Effector memory CD8-positive, alpha-beta T cell (primary cell): Measurements from ENCODE around the gene RNF207.

ENCODE experiments used
- ATAC-seq: fragments of 150-1000 bp; cut with Tn5 transposase; replicated peaks from 2 replicates; pipeline ENCODE4 v1.10.0; 2021; ENCODE audit warnings: mild to moderate bottlenecking, moderate library complexity
- DNase-seq, 3 experiments: peaks; one replicate each; pipeline ENCODE4 v3.0.0; 2021
- H3K27ac Mint-ChIP-seq, 2 donors: one replicate each; pipeline ENCODE4 v1.8.0; 2022; ENCODE audit warnings: mild to moderate bottlenecking in 2 of 2, mixed read lengths in 2 of 2, moderate library complexity in 2 of 2
- H3K27me3 Mint-ChIP-seq, 2 donors: one replicate each; pipeline ENCODE4 v1.8.0; 2022; ENCODE audit warnings: mixed read lengths in 2 of 2
- H3K36me3 Mint-ChIP-seq: one replicate; pipeline ENCODE4 v1.8.0; 2022; ENCODE audit warnings: mild to moderate bottlenecking, moderate library complexity, mixed read lengths; ENCODE audit not compliant: insufficient read depth
- H3K4me1 Mint-ChIP-seq, 2 donors: one replicate each; pipeline ENCODE4 v1.8.0; 2022; ENCODE audit warnings: low read depth in 2 of 2, mixed read lengths in 2 of 2
- H3K4me3 Mint-ChIP-seq, 2 donors: one replicate each; pipeline ENCODE4 v1.8.0; 2022; ENCODE audit warnings: mild to moderate bottlenecking in 2 of 2, mixed read lengths in 2 of 2, moderate library complexity in 2 of 2
- H3K9me3 Mint-ChIP-seq, 2 donors: one replicate each; pipeline ENCODE4 v1.8.0; 2022; ENCODE audit warnings: mixed read lengths in 2 of 2

RNF207 gene

DNA sequence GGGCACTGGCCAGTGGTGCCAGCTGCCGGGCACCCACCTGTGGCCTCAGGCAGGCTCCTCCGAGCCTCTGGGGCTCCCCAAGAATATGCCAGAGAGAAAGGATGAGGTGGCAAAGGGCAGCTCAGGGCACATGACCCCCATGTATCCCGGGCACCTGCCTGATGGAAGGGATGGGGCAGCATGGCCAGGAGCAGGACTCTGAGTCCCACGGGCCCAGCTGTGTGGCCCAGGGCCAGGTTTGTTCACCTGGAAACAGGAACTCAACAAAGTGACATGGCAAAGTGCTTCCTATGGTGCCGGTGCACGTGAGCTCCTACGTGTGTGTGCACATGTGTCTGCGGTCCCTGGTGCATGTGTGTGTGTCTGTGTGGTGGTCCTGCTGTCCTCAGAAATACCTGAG, 64.5 kb downstream of the RNF207 start:
- no peaks in the 10 kb centered on the region for H3K36me3 Mint-ChIP-seq
- DNase-seq: no peak
- H3K27ac Mint-ChIP-seq: no peak overlapping the region
- no peak for ATAC-seq
- no peaks in the 10 kb centered on the region for H3K9me3 Mint-ChIP-seq
- no peak overlapping the region for H3K4me3 Mint-ChIP-seq
- H3K27me3 Mint-ChIP-seq: no peaks in the 10 kb centered on the region
- no peaks in the 10 kb centered on the region for H3K4me1 Mint-ChIP-seq
